PC-3 (cell line): ENCODE results near the gene TGM2.

Experiments
- EZH2 ChIP-seq: fragments of 300-600 bp; sonication (generic); IDR thresholded peaks from one replicate; pipeline ENCODE4 v1.6.1; 2017; ENCODE audit warnings: antibody characterized with exemption, mild to moderate bottlenecking, low read length; ENCODE audit not compliant: unreplicated experiment
- EZH2phosphoT487 ChIP-seq: fragments of 300-600 bp; sonication (generic); IDR thresholded peaks from 2 replicates; pipeline ENCODE4 v1.6.1; 2018; ENCODE audit warnings: mild to moderate bottlenecking, antibody characterized with exemption, low read length, borderline replicate concordance
- TF ChIP-seq, protein P1 (sequence below): fragments of 300-600 bp; sonication (generic); conservative IDR thresholded peaks from 2 replicates; pipeline ENCODE4 v1.5.1; 2017; ENCODE audit warnings: antibody characterized with exemption, low read depth, mild to moderate bottlenecking, low read length

GRCh38 chr20:38132156-38132909, 32.7 kb downstream of the TGM2 start:
- TF ChIP-seq EZH2phosphoT487 (no peak), EZH2 (no peak)
- TF ChIP-seq, protein P1, sequence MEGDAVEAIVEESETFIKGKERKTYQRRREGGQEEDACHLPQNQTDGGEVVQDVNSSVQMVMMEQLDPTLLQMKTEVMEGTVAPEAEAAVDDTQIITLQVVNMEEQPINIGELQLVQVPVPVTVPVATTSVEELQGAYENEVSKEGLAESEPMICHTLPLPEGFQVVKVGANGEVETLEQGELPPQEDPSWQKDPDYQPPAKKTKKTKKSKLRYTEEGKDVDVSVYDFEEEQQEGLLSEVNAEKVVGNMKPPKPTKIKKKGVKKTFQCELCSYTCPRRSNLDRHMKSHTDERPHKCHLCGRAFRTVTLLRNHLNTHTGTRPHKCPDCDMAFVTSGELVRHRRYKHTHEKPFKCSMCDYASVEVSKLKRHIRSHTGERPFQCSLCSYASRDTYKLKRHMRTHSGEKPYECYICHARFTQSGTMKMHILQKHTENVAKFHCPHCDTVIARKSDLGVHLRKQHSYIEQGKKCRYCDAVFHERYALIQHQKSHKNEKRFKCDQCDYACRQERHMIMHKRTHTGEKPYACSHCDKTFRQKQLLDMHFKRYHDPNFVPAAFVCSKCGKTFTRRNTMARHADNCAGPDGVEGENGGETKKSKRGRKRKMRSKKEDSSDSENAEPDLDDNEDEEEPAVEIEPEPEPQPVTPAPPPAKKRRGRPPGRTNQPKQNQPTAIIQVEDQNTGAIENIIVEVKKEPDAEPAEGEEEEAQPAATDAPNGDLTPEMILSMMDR, result no peak
